OCI-LY3 (cell line): ENCODE data around the gene HERPUD1.

ENCODE experiments used
- CTCF ChIP-seq: fragments of 200-600, 300-600 bp; sonication (generic); IDR thresholded peaks from 2 replicates; pipeline ENCODE4 v1.5.1; 2014; ENCODE audit warnings: antibody characterized with exemption, low read length, low read depth
- EZH2phosphoT487 ChIP-seq: fragments of 200-600 bp; shearing (Covaris generic); IDR thresholded peaks from 2 replicates; pipeline ENCODE4 v1.6.1; 2018; ENCODE audit warnings: antibody characterized with exemption, mixed run types, low read depth

- TF ChIP-seq CTCF (no peak), EZH2phosphoT487 (no peak)
Observed at GRCh38 chr16:56973294-56973689, 41.4 kb downstream of the HERPUD1 start.
